PC-9 (cell line): ENCODE measurements around the gene MDN1. TPM values are rescaled to one million over a fixed set of nuclear protein-coding genes. Genes with fewer than 3 reads are reported as not detected.
A peak's percentile ranks its signal among the peaks of the same experiment; 100 is the strongest.
"Not testable (repeated sequence)": the region's sequence is repeated elsewhere in the genome, so short reads cannot be mapped to it uniquely, and the experiment has no call there.

Experiments
- BruUV-seq: library from RNA; stranded (reverse); fragments of 400-500 nt; replicated peaks from 2 replicates; lab custom pipeline; 2021; lab: Mats Ljungman, UMichigan
- CTCF ChIA-PET: fragments of 300-600 bp; sonication (Branson Sonifier 250); formaldehyde crosslinking; loops from one replicate; lab custom pipeline; 2022; ENCODE audit warnings: antibody characterized with exemption; lab: Charles Lee
- POLR2A ChIA-PET: fragments of 300-600 bp; sonication (Branson Sonifier 250); formaldehyde crosslinking; loops from one replicate; lab custom pipeline; 2022; ENCODE audit warnings: antibody characterized with exemption; ENCODE audit not compliant: unreplicated experiment; lab: Charles Lee
- DNase-seq, 2 experiments: peaks; one replicate each; pipeline versions ENCODE4 v3.0.0 to v3.0.0-alpha.2; 2015 to 2022; ENCODE audit warnings: mixed read lengths in 1 of 2
- H2AFZ ChIP-seq: fragments of 200-600 bp; sonication (generic); 2 replicates; pipeline ENCODE4 v1.8.1; 2017; ENCODE audit warnings: antibody characterized with exemption
- H3F3A ChIP-seq: fragments of 200-600 bp; sonication (generic); 2 replicates; pipeline ENCODE4 v1.8.1; 2017; ENCODE audit warnings: antibody characterized with exemption, mild to moderate bottlenecking, low read depth; ENCODE audit not compliant: insufficient read depth
- H3K27ac ChIP-seq: fragments of 200-600 bp; sonication (generic); 2 replicates; pipeline ENCODE4 v1.6.1; 2016; ENCODE audit warnings: mixed run types
- H3K27me3 ChIP-seq: fragments of 200-600 bp; sonication (generic); 2 replicates; pipeline ENCODE4 v1.6.1; 2016; ENCODE audit warnings: low read depth, mixed run types; ENCODE audit not compliant: insufficient read depth
- H3K36me3 ChIP-seq: fragments of 200-600 bp; sonication (generic); 2 replicates; pipeline ENCODE4 v1.6.1; 2016; ENCODE audit warnings: low read depth, mixed run types
- H3K4me1 ChIP-seq: fragments of 200-600 bp; sonication (generic); replicated peaks from 2 replicates; pipeline ENCODE4 v1.6.1; 2016; ENCODE audit warnings: mixed run types; ENCODE audit not compliant: insufficient read depth
- H3K4me2 ChIP-seq: fragments of 200-600 bp; sonication (generic); 2 replicates; pipeline ENCODE4 v1.6.1; 2017; ENCODE audit warnings: mixed run types
- H3K4me3 ChIP-seq: fragments of 200-600 bp; sonication (generic); 2 replicates; pipeline ENCODE4 v1.6.1; 2016; ENCODE audit warnings: mixed run types
- H3K79me2 ChIP-seq: fragments of 200-600 bp; sonication (generic); 2 replicates; pipeline ENCODE4 v1.6.1; 2017; ENCODE audit warnings: low read depth, mixed run types
- H3K9me2 ChIP-seq: fragments of 200-600 bp; sonication (generic); 2 replicates; pipeline ENCODE4 v1.8.1; 2017; ENCODE audit warnings: mild to moderate bottlenecking; ENCODE audit not compliant: insufficient read depth
- H3K9me3 ChIP-seq: fragments of 200-600 bp; sonication (generic); 2 replicates; pipeline ENCODE4 v1.8.1; 2016; ENCODE audit warnings: low read depth; ENCODE audit not compliant: insufficient read depth
- H4K20me1 ChIP-seq: fragments of 200-600 bp; sonication (generic); 2 replicates; pipeline ENCODE4 v1.8.1; 2017; ENCODE audit not compliant: insufficient read depth
- EZH2 ChIP-seq: fragments of 200-600 bp; sonication (generic); IDR thresholded peaks from 2 replicates; pipeline ENCODE4 v1.8.0; 2017; ENCODE audit warnings: antibody characterized with exemption, low read depth
- intact Hi-C: fragments of 100-400 bp; cut with micrococcal nuclease; formaldehyde crosslinking; loops from one replicate; pipeline ENCODE4 v1.10.0; 2022; ENCODE audit not compliant: unreplicated experiment
- total RNA-seq: library from RNA; stranded (reverse); gene quantifications from 2 replicates; pipeline ENCODE4 v1.2.3, GENCODE V29; 2021
- TF ChIP-seq, protein P1 (sequence below): fragments of 200-600 bp; sonication (generic); conservative IDR thresholded peaks from 2 replicates; pipeline ENCODE4 v1.6.1; 2017; ENCODE audit warnings: mixed run types, antibody characterized with exemption, mild to moderate bottlenecking, moderate library complexity

Gene MDN1
- total RNA-seq, 1 experiment from 2014 or later, result 38.6 TPM

GRCh38 chr6:89638320-89639195 lies 181.0 kb downstream of the MDN1 start, which contains the start of gene LYRM2:
TSS of gene LYRM2 (minus strand) at chr6:89638747. CDS start at chr6:89638716, 31 bp downstream.
- H3K9me3 ChIP-seq, result no peaks in the 10 kb centered on the region
- H3K79me2 ChIP-seq, result peaks cover 17% of the 10 kb centered on the region
- intact Hi-C loops, result no loop called here
- peak within 1 kb of the TSS; percentile 99 for H3K4me2 ChIP-seq
- H4K20me1 ChIP-seq, result no peaks in the 10 kb centered on the region
- H3F3A ChIP-seq, result peaks cover 6% of the 10 kb centered on the region; the same call in 1 of the 2 replicates
- H3K36me3 ChIP-seq, result no peaks in the 10 kb centered on the region; the same call in 1 of the 2 replicates
- H3K4me1 ChIP-seq, result peaks cover 13% of the 10 kb centered on the region; the same call in 1 of the 2 replicates
- CTCF ChIA-PET, result interaction anchor here (1.2 kb wide), 1 partner anchor 182 kb away, joined by 5 read pairs; no protein-coding TSS in a partner anchor
- H3K27ac ChIP-seq, result peak within 1 kb of the TSS; percentile 59
- POLR2A ChIA-PET, result interaction anchor here (0.5 to 1.3 kb wide), 7 partner anchors 181 to 1915 kb away, joined by 3 to 13 read pairs (median 5); partner anchors contain the start of gene MDN1
- H3K9me2 ChIP-seq, result no peaks in the 10 kb centered on the region
- H3K4me3 ChIP-seq, result peak within 1 kb of the TSS; percentile 93
- H2AFZ ChIP-seq, result peak within 1 kb of the TSS; percentile 84
- TF ChIP-seq, protein P1, sequence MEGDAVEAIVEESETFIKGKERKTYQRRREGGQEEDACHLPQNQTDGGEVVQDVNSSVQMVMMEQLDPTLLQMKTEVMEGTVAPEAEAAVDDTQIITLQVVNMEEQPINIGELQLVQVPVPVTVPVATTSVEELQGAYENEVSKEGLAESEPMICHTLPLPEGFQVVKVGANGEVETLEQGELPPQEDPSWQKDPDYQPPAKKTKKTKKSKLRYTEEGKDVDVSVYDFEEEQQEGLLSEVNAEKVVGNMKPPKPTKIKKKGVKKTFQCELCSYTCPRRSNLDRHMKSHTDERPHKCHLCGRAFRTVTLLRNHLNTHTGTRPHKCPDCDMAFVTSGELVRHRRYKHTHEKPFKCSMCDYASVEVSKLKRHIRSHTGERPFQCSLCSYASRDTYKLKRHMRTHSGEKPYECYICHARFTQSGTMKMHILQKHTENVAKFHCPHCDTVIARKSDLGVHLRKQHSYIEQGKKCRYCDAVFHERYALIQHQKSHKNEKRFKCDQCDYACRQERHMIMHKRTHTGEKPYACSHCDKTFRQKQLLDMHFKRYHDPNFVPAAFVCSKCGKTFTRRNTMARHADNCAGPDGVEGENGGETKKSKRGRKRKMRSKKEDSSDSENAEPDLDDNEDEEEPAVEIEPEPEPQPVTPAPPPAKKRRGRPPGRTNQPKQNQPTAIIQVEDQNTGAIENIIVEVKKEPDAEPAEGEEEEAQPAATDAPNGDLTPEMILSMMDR, result no peak
- TF ChIP-seq EZH2, result no peak
- peak; percentile 78 to 93 for DNase-seq
- TSS peak; percentile 64 for BruUV-seq
- H3K27me3 ChIP-seq, result no peaks in the 10 kb centered on the region

- H3K4me2 ChIP-seq, result peak overlapping the region; percentile 99
- peaks cover 13% of the 10 kb centered on the region; the same call in 1 of the 2 replicates for H3K4me1 ChIP-seq
- no peak for DNase-seq
- no peaks in the 10 kb centered on the region for H3K9me2 ChIP-seq
- peak overlapping the region; percentile 84 for H2AFZ ChIP-seq
- H3F3A ChIP-seq, result peaks cover 6% of the 10 kb centered on the region; the same call in 1 of the 2 replicates
- no peak for TF ChIP-seq EZH2
- TF ChIP-seq, protein P1, result no peak
- H3K4me3 ChIP-seq, result peak overlapping the region; percentile 93
- no peaks in the 10 kb centered on the region for H3K9me3 ChIP-seq
- POLR2A ChIA-PET, result interaction anchor here (0.5 to 1.3 kb wide), 3 partner anchors 340 to 686 kb away, joined by 5 to 7 read pairs (median 6); no protein-coding TSS in a partner anchor
- peaks cover 17% of the 10 kb centered on the region for H3K79me2 ChIP-seq
- CTCF ChIA-PET, result interaction anchor here (1.2 kb wide), 1 partner anchor 182 kb away, joined by 5 read pairs; no protein-coding TSS in a partner anchor
- peak overlapping the region; percentile 59 for H3K27ac ChIP-seq
- H3K27me3 ChIP-seq, result no peaks in the 10 kb centered on the region
- H3K36me3 ChIP-seq, result no peaks in the 10 kb centered on the region; the same call in 1 of the 2 replicates
- BruUV-seq, result TSS peak; percentile 56
- intact Hi-C loops, result no loop called here
- H4K20me1 ChIP-seq, result no peaks in the 10 kb centered on the region
These were observed 181.7 kb downstream of the MDN1 start for GRCh38 chr6:89637960-89638319.

GRCh38 chr6:89636412-89636811 lies 183.2 kb downstream of the MDN1 start:
- intact Hi-C loops, H3K9me2 ChIP-seq, BruUV-seq, H3K4me2 ChIP-seq, H3K36me3 ChIP-seq, DNase-seq, H2AFZ ChIP-seq, H4K20me1 ChIP-seq, H3K27ac ChIP-seq, H3F3A ChIP-seq, H3K9me3 ChIP-seq, H3K27me3 ChIP-seq, CTCF ChIA-PET, H3K4me3 ChIP-seq: not testable (repeated sequence)
- POLR2A ChIA-PET, result interaction anchor here (0.7 kb wide), 1 partner anchor 556 kb away, joined by 8 read pairs; the partner anchor contains the start of gene PNRC1
- H3K4me1 ChIP-seq, result peaks cover 13% of the 10 kb centered on the region; the same call in 1 of the 2 replicates
- H3K79me2 ChIP-seq, result peaks cover 17% of the 10 kb centered on the region
